Parathyroid adenoma (tissue), 2 donors: ENCODE data around the gene ITGA11.

ENCODE experiments used
- H2AFZ ChIP-seq: fragments of 300-600 bp; sonication (generic); one replicate; pipeline ENCODE4 v1.7.0; 2017; ENCODE audit warnings: antibody characterized with exemption, mild to moderate bottlenecking
- H3K27ac ChIP-seq: fragments of 300-600 bp; sonication (generic); one replicate; pipeline ENCODE4 v1.7.0; 2017
- H3K27me3 ChIP-seq: fragments of 300-600 bp; sonication (generic); one replicate; pipeline ENCODE4 v1.7.0; 2017; ENCODE audit warnings: low read length; ENCODE audit not compliant: control insufficient read depth, insufficient read depth
- H3K36me3 ChIP-seq: fragments of 300-600 bp; sonication (generic); one replicate; pipeline ENCODE4 v1.7.0; 2017; ENCODE audit warnings: low read length; ENCODE audit not compliant: control insufficient read depth, insufficient read depth
- H3K4me1 ChIP-seq: fragments of 300-600 bp; sonication (generic); one replicate; pipeline ENCODE4 v1.7.0; 2017; ENCODE audit warnings: control low read depth
- H3K4me2 ChIP-seq: fragments of 300-600 bp; sonication (generic); one replicate; pipeline ENCODE4 v1.7.0; 2017; ENCODE audit warnings: low read length
- H3K4me3 ChIP-seq: fragments of 300-600 bp; sonication (generic); one replicate; pipeline ENCODE4 v1.7.0; 2017; ENCODE audit warnings: low read depth, low read length
- H3K79me2 ChIP-seq: fragments of 300-600 bp; sonication (generic); one replicate; pipeline ENCODE4 v1.7.0; 2017; ENCODE audit warnings: control low read depth
- H3K9ac ChIP-seq: fragments of 300-600 bp; sonication (generic); one replicate; pipeline ENCODE4 v1.7.0; 2017; ENCODE audit warnings: mild to moderate bottlenecking
- H3K9me3 ChIP-seq: fragments of 300-600 bp; sonication (generic); one replicate; pipeline ENCODE4 v1.7.0; 2017; ENCODE audit warnings: low read length; ENCODE audit not compliant: control insufficient read depth
- TF ChIP-seq, protein P1 (sequence below): fragments of 300-600 bp; sonication (generic); IDR thresholded peaks from one replicate; pipeline ENCODE4 v1.7.0; 2017; ENCODE audit warnings: antibody characterized with exemption, mild to moderate bottlenecking
- donor health status: primary hyperparathyroidism.

ITGA11 gene

DNA sequence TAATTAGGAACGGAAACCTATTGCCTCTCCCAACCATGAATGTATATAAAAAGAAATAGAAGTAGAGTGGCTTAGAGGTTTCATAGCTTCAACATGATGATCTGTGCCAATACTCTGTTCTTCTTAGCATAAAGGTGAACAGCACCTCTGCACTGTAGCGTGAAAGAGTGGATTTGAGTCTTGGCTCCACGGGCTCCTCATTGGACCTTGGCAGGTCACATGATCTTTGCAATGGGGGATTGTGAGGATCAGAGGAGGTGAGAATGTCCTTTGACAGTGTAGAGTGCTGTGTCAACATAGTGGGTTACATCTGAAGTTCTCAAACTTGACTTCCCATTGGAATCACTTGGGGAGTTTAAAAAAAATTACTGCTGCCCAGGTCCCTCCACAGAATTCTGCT lies 103.0 kb downstream of the ITGA11 start:
- Histone ChIP-seq H3K4me3 (no peak overlapping the region), H3K27ac (no peak overlapping the region), H3K9ac (no peak overlapping the region), H3K36me3 (no peaks in the 10 kb centered on the region), H3K27me3 (no peaks in the 10 kb centered on the region), H3K79me2 (no peaks in the 10 kb centered on the region), H2AFZ (no peak overlapping the region), H3K4me1 (no peaks in the 10 kb centered on the region), H3K9me3 (no peaks in the 10 kb centered on the region), H3K4me2 (no peak overlapping the region)
- TF ChIP-seq, protein P1, sequence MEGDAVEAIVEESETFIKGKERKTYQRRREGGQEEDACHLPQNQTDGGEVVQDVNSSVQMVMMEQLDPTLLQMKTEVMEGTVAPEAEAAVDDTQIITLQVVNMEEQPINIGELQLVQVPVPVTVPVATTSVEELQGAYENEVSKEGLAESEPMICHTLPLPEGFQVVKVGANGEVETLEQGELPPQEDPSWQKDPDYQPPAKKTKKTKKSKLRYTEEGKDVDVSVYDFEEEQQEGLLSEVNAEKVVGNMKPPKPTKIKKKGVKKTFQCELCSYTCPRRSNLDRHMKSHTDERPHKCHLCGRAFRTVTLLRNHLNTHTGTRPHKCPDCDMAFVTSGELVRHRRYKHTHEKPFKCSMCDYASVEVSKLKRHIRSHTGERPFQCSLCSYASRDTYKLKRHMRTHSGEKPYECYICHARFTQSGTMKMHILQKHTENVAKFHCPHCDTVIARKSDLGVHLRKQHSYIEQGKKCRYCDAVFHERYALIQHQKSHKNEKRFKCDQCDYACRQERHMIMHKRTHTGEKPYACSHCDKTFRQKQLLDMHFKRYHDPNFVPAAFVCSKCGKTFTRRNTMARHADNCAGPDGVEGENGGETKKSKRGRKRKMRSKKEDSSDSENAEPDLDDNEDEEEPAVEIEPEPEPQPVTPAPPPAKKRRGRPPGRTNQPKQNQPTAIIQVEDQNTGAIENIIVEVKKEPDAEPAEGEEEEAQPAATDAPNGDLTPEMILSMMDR, result no peak

DNA sequence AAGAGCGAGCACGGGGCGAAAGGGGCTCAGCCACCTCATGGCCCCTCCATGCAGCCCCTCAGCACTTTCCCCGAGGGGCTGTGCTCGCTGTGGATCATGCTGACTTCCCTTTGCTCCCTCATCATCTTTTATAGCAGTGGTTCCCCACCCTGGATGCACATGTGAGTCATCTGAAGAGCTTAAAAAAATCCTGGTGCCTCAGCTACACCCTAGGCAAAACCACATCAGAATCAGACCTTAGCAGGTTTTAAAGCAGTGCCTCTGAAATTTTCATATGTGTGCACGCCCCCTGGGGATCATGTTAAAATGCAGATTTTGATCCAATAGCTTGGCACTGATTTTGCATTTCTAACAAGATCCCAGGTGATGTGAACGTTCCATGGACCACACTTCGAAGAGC lies 103.5 kb downstream of the ITGA11 start:
- Histone ChIP-seq H3K4me2 (no peak overlapping the region), H3K79me2 (no peaks in the 10 kb centered on the region), H3K4me3 (no peak overlapping the region), H3K4me1 (no peaks in the 10 kb centered on the region), H3K27ac (no peak overlapping the region), H3K9me3 (no peaks in the 10 kb centered on the region), H3K9ac (no peak overlapping the region), H3K27me3 (no peaks in the 10 kb centered on the region), H3K36me3 (no peaks in the 10 kb centered on the region), H2AFZ (no peak overlapping the region)
- TF ChIP-seq, protein P1, result no peak

DNA sequence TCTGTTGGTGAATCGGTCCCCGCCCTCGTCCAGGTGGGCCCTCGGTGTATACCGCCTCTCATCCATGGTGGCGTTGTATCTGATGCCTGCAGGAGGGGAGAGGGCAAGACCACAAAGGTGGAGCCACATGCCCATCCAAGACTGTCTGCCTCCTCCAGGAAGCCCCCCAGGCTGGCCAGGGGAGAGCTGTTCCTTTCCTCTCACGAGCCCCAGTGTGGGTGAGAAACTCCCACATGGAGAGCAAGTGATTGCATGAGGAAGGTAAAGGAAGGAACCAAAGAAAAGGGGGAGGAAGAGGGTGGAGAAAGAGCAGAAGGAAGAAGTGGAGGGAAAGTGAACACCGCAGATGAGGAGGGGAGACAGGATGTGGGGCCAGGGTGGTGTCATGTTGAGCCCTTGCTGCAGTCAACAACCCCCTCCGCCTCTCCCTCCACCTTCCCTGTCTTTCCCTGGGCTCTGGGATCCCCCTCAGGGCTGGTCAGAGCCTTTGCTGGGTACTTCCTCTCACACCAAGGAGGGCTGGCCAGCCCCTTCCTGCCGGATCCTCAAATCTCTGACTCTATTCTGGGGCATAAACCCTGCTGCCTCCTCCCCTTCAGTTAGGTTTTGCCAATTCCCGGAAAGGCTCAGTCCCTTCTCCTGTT lies 105.1 kb downstream of the ITGA11 start:
- no peaks in the 10 kb centered on the region for H3K27me3 ChIP-seq
- no peaks in the 10 kb centered on the region for H3K36me3 ChIP-seq
- no peak overlapping the region for H3K27ac ChIP-seq
- TF ChIP-seq, protein P1, result no peak
- no peaks in the 10 kb centered on the region for H3K79me2 ChIP-seq
- H3K4me1 ChIP-seq, result no peaks in the 10 kb centered on the region
- no peak overlapping the region for H3K4me3 ChIP-seq
- no peak overlapping the region for H3K9ac ChIP-seq
- H3K4me2 ChIP-seq, result no peak overlapping the region
- H3K9me3 ChIP-seq, result no peaks in the 10 kb centered on the region
- no peak overlapping the region for H2AFZ ChIP-seq

DNA sequence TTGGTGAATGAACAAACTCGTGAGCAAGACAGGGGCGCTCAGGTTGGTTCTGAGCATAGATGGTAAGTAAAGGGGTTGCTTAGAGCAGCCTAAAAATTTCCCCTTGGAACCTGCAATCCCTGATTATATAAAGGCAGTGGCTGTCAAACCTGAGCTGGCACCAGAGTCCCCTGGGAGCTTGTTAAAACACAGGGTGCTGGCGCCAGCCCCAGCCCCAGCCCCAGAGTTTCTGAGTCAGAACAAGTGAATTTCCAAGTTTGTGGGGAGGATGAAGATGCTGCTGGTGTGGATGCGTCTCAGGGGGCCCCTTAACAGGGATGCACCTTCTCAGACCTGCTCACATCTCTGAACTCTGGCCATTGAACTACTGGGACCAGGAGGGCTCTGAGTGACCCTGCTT lies 106.2 kb downstream of the ITGA11 start:
- H3K27me3 ChIP-seq, result no peaks in the 10 kb centered on the region
- H3K4me2 ChIP-seq, result no peak overlapping the region
- no peak overlapping the region for H3K9ac ChIP-seq
- no peak overlapping the region for H3K4me3 ChIP-seq
- H3K27ac ChIP-seq, result no peak overlapping the region
- no peaks in the 10 kb centered on the region for H3K79me2 ChIP-seq
- H3K4me1 ChIP-seq, result no peaks in the 10 kb centered on the region
- no peak overlapping the region for H2AFZ ChIP-seq
- H3K9me3 ChIP-seq, result no peaks in the 10 kb centered on the region
- no peaks in the 10 kb centered on the region for H3K36me3 ChIP-seq
- TF ChIP-seq, protein P1, result no peak

DNA sequence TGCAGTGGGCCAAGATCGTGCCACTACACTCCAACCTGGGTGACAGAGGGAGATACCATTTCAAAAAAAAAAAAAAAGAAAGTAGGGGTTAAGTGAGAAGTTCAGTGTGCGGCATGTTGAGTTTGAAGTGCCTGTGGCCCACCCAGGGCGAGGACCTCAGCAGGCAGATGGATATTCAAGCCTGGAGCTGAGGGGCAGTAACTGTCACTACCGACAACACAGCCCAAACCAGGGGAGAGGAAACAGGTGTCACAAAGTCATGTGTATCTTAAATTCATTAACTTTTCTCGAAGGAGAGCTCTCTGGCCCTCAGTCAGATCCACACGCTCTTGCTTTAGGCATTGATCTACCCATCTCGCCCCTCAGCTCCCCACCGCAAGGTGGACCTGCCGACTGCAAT lies 109.2 kb downstream of the ITGA11 start:
- H3K36me3 ChIP-seq, result no peaks in the 10 kb centered on the region
- no peak overlapping the region for H3K27ac ChIP-seq
- H3K9ac ChIP-seq, result no peak overlapping the region
- H3K79me2 ChIP-seq, result no peaks in the 10 kb centered on the region
- TF ChIP-seq, protein P1, result no peak
- no peak overlapping the region for H3K4me3 ChIP-seq
- no peaks in the 10 kb centered on the region for H3K4me1 ChIP-seq
- H3K27me3 ChIP-seq, result no peaks in the 10 kb centered on the region
- no peaks in the 10 kb centered on the region for H3K9me3 ChIP-seq
- no peak overlapping the region for H2AFZ ChIP-seq
- H3K4me2 ChIP-seq, result no peak overlapping the region
